Cerebellar nuclear complex (tissue), 1 donor: ENCODE measurements around the gene ZNF117.
"Not testable (repeated sequence)": the region's sequence is repeated elsewhere in the genome, so short reads cannot be mapped to it uniquely, and the experiment has no call there.

Experiments
- DNase-seq, 2 experiments: peaks; one replicate each; lab custom pipeline; 2025; lab: John Stamatoyannopoulos, UW

The ZNF117 gene

DNA sequence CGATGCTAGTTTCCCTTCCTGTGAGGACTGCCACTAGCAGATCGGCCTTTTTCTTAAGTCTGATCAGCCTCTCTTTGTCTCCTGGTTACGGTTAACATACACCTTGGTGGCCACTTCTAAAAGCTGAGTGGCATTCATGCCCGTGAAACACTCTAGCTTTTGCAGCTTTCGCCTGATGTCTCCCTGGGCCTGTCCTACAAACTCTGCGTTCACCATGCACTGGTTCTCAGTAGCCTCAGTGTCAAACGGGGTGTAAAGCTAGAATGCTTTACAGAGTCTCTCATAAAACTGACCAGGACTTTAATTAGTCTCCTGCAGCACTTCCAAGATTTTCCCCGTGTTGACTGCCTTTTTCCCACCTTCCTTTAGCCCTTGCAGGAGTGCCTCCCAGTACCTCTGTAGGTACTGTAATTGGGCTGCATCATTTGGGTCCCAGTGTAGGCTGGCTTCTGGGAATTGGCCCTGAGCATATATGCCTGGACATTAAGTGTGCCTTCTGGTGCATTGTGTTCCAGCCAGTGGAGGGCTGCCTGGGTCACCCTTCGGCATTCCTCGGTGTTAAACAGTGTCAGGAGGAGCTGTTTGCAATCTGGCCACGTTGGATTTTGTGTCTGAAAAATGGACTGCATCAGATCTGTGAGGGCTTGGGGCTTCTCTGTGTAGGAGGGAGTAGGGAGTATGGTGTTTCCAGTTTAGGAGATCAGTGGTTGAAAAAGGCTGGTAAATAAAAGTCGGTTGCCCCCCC is 6.5 kb upstream of the ZNF117 start:
- no peak for DNase-seq

DNA sequence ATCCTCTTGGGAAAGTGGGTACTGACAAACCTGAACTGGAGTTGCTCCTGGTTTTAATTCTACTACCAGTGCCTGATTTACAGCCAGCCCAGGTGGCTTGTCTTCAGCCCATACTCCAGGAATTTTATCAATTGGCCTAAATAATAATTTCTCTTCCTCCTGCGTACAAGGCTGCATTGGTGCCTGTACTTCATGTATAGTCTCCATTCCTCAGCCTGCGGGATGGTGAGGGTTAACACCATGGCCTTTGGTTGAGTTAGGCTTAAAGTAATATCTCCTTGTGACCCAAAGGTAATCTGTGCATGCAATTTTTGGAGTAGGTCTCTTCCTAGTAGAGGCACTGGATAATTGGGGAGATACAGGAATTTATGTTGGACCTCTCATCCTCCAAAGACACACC is 5.5 kb upstream of the ZNF117 start:
- no peak for DNase-seq

DNA sequence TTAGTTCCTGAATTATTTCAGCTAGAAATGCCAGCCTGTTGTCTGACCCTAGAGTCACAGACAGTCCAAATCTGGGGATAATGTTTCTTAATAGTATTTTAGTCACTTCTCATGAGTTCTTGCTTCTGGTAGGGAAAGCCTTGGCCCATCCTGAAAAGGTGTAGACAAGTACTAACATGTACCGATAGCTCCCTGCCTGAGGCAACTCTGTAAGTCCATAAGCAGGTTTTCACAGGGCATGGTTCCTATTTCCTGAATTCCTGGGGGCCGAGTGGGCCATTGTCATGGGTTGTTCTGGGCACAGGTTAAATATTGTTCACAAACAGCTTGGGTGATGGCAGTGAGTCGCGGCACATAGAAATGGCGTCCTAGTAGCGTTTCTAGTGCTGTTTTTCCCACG is 3.1 kb upstream of the ZNF117 start:
- DNase-seq, result no peak

DNA sequence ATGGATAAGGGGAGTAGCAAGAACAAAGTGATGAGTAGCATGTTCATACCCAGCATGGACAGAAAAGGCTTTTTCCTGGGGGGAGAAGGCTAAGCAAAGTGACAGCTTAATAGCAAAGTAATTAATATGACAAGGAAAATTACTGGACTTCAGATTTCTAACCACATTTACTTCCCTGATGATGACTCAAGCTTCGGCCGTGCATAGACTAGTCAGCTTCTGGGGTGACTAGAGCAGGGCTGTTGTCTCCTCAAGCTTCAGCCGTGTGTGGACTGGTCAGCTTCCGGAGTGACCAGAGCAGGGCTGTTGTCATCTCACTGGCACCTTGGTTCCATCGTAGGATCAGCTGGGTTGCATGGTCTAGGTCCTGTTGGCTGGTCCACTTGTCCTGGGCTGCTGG is 2.1 kb upstream of the ZNF117 start:
- DNase-seq, result no peak

DNA sequence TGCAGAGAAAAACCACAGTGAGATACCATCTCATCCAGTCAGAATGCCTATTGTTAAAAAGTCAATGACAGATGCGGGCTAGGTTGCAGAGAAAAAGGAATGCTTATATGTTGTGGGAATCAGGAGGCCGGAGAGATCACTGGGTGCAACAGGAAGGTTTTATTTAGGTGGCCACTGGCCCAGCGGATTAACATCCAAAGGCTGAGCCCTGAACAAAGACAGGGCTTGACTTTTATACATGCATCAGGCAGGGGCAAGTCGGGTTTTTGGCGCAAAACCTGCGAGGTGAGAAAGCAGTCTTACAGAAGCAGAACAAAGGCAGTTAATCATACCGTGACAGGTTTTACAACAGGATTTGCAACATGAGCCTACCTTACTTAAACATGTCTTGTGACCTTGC is 620 bp downstream of the ZNF117 start:
- no peak for DNase-seq

DNA sequence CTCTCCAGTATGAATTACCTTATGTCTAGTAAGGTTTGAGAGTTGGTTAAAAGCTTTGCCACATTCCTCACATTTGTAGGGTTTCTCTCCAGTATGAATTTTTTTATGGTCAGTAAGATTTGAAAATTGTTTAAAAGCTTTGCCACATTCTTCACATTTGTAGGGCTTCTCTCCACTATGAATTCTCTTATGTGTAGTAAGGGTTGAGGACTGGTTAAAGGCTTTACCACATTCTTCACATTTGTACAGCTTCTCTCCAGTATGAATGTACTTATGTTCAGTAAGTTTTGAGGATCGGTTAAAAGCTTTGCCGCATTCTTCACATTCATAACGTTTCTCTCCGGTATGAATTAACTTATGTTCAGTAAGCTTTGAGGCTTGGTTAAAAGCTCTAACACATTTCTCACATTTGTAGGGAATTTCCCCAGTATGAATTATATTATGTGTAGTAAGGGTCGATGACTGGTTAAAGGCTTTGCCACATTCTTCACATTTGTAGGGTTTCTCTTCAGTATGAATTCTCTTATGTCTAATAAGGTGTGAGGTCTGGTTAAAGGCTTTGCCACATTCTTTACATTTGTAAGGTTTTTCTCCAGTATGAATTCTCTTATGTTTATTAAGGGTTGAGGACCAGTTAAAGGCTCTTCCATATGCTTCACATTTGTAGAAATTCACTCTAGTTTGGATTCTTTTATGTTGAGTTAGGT is 12.2 kb downstream of the ZNF117 start:
- no peak for DNase-seq

DNA sequence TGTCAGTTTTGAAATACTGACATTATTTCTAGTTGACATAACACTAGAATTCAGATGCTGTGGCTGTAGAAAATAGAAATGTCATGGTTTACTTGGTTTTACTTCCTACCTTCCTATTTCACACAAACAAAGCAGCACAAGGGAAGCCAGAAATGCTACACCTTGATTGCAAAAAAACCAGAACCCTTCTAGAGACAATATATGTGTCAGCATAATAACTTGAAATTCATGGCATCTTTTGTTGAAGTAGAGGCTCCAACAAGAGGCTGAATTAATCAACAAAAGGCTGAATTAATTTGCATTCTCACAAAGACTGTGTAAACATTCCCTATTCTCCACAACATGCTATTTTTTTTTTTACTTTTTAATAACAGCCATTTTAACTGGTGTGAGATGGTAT is 25.2 kb downstream of the ZNF117 start:
- DNase-seq, result no peak

DNA sequence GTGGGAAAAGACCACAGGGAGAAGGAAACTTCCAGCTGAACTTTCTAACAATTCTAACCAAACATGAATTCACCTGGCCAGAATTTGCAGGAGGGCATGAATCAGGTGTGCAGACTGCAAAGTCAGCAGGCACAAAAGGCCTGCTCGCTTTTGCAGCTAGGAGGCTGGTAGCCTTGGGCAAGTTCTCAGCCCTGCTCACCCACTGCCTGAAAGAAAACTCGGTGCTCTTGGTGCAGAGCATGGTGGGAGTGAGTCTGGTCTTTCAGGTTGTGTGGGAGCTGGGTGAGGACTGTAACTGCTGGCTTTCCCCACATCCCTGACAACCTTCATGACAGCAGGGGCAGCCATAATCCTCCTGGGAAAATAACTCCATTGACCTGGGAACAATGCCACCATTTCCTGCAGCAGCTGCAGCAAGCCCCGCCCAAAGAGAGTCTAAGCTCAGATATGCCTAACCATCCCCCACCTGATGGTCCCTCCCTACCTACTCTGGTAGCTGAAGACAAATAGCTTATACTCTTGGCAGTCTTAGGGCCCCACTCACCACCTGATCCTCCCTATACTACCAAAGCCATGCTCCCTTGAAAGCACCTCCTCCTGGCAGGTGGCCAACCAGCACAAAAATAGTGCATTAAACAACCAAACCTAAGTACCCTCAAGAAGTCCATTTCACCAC is 31.6 kb downstream of the ZNF117 start:
- no peak for DNase-seq

DNA sequence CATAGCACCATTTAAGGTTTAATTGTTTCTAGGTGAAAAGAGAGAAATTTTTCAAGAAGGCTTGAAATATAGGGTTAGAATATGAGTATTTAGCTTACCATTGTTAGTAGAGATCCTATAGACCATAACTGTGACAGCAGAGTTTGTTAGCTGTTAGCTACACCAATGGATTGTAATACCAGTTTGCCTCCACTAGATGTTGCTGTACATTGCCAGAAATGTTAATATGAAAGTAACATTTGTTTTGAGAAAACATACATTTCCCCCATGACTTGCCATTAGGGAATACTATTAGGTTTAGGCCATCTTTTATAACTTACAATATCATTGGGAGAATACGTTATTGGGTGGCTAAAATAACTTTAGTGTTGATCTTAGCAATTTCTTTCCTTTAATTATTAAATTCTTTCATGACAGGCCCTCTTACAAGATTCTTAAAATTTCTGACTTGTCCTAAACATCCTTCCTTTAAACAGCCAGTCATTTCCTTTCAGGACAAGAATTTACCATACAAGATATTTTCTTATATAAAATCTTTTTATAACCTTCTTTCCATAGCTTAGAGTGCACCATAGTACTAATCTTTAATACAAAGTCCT is 39.5 kb downstream of the ZNF117 start:
- DNase-seq, result no peak

DNA sequence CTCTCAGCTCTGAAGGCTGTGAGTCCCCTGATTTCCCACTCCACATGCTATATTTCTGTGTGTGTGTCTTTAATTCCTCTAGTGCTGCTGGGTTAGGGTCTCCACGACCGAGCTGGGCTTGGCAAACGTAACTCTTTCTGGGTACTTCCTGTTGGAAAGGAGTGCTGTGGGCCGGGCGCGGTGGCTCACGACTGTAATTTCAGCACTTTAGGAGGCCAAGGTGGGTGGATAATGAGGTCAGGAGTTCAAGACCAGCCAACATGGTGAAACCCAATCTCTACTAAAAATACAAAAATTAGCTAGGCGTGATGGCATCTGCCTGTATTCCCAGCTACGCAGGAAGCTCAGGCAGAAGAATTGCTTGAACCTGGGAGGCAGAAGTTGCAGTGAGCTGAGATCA is 40.2 kb downstream of the ZNF117 start:
- DNase-seq, result not testable (repeated sequence)

DNA sequence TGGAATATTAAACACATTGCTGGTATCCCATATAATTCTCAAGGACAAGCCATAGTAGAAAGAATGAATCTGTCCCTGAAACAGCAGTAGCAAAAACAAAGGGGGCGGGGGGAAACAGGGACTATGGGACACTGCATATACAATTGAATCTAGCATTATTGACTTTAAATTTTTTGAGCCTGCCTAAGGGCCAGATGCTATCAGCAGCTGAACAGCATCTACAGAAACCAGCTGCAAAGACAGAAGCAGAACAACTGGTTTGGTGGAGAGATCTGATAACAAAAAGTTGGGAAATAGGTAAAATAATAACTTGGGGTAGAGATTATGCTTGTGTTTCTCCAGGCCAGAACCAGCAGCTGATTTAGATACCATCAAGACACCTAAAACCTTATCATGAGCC is 42.1 kb downstream of the ZNF117 start:
- not testable (repeated sequence) for DNase-seq

DNA sequence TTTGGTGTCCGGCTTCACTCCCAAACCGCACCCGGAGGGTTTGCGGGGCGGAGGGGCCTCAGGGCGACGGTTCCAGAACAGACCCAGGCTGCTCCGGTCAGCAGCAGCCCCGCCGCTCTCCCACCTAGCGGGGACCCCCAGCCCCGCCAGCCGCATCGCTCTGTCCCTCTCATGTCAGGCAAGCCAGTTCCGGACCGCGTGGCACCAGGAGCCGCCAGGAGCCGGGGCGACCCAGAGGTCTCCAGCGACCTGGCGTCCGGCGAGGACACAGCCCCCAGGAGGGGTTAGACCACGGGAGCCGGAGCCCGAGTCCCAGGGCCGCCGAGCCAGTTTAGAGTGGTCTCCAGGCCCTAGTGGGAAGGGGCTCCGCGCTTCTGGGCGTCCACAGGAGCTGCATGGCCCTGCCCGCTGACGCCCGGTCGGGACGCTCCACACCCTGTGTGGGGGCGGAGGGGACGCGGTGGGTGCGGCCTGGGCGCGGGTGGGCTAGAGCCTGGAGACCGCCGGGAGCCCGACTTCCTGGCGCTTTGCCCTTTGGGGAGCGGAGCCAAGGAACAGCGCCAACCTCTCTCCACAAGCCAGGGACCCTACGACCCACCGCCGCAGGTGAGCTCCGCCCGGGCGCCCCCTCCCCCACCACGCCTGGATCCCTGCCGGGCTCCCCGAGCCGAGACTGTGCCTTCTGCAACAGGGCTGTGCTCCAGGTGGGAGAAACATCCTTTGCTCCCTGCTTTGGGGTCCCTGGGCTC is 43.4 kb downstream of the ZNF117 start:
- DNase-seq, result no peak

DNA sequence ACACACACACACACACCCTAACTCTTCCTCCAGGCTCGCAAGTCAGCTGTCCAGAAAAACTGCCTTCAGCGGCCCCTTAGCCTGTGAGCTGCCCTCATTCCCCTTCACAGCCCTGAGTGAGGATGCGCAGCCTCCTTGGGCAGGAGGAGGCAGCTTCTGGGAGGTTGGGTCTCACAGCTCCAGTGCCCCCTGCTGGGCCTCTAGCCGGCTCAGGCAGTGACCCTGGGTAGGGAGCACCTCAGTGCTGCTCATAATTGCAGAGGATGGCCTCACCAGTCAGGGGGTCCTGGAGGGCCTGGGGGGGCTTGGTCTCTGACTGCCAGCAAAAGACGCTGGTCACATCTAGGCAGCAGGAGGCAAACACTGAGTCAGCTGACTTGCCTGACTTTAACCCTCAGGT is 44.1 kb downstream of the ZNF117 start:
- no peak for DNase-seq

DNA sequence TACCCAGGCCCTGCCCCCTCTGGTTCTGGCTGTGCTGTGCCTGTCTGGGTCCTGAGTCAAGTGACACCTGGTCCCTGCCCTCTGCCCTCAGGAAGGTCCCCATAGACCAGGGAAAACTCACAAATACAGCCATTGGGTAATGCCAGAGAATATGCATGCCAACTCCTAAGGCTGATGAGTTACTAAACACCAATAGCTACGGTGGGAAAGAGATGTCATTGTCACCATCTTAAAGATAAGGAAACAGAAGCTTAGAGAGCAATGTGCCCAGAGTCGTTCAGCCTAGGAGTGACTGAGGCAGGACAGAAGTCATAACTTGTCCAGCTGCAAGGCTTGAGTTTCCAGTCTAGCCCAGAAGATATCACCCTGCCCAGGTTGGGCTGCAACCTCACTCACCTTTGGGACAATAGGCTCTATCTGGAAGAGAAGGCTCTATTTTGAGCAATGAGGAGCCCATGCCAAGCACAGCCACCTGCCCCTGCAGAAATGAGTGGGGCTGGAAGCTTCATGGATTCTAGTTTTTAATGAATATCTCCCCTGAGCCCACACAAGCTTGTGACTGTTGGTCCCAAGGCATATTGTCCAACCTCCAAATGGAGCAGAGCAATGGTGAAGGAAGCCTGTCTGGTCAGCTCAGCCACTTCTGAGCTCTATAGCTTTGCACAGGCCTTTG is 45.2 kb downstream of the ZNF117 start:
- no peak for DNase-seq

DNA sequence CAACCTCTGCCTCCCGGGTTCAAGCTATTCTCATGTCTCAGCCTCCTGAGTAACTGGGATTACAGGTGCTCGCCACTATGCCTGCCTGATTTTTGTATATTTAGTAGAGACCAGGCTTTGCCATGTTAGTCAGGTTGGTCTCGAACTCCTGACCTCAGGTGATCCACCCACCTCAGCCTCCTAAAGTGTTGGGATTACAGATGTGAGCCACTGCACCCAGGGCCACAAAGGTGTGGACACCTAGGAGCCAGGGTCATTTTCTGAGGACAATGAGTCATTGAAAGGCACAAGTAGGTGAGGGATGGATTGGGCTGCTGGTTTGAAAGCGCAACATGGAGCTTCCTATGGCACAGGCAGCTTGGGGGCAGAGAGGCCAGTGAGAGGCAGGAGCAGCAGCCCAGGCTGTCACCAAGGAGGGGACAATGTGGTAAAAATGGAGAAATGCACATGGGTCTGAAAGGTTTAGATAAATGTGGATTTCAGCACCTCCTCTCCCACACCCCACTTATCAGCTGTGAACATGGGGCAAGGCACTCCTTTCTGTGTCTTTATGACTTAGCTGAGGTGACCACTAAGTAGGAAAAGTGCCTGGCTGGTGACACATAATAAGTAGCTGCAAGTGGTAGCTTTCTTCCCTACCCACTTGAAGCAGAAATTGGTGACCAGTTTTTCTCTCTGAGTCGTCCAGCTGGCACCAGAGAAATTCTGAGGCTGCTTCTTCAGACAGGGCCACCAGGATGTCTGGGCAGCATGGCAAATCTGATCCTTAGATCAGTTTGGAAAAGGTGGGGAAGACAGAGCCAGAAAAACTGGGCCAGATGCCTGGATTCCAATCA is 46.0 kb downstream of the ZNF117 start:
- not testable (repeated sequence) for DNase-seq

DNA sequence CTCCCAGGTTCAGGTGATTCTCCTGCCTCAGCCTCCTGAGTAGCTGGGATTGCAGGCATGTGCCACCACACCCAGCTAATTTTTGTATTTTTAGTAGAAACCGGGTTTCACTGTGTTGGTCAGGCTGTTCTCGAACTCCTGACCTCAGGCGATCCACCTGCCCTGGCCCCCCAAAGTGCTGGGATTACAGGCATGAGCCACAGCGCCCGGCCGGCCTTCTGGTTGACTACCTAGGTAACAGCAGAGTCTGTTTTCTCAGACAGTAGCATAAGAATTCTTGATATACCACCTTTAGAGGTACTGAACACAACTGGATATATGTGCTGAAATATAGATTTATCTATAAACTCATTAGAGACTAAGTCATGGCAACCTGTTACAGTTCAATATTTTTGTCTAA is 50.8 kb downstream of the ZNF117 start:
- DNase-seq, result not testable (repeated sequence)

DNA sequence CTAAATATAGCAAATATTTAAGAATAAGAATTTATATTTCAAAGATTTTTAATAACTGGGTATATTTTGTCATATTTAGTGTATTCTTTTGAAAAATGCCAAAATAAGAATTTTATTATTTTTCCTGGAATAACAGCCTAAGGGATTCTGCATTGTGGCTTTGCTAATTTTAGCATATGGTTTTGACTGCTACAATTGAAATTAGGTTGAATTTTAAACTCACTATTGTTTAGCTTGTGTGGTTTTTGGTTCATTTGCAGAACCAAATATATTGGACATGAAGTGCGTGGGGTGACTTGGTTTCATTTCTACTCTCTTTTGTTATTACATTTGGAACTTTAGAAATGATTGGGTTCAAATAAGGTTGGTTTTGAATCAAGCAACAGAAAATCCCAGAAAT is 52.3 kb downstream of the ZNF117 start:
- DNase-seq, result no peak

DNA sequence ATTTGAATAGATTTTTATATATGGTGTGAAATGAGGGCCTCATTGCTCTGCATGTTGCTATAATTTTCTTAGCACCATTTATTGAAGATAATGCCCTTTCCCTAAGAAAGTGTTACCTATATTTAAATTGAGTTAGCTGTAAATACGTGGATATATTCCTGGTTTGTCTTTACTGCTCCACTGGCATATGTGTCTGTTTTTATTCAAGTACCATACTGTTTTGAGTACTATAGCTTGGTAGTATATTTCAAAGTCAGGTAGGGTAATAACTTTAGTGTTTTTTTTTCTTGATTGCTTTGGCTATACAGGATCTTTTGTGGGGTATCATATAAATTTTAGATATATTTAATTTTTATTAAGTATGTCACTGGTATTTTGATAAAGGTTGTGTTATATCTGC is 56.4 kb downstream of the ZNF117 start:
- DNase-seq, result no peak

DNA sequence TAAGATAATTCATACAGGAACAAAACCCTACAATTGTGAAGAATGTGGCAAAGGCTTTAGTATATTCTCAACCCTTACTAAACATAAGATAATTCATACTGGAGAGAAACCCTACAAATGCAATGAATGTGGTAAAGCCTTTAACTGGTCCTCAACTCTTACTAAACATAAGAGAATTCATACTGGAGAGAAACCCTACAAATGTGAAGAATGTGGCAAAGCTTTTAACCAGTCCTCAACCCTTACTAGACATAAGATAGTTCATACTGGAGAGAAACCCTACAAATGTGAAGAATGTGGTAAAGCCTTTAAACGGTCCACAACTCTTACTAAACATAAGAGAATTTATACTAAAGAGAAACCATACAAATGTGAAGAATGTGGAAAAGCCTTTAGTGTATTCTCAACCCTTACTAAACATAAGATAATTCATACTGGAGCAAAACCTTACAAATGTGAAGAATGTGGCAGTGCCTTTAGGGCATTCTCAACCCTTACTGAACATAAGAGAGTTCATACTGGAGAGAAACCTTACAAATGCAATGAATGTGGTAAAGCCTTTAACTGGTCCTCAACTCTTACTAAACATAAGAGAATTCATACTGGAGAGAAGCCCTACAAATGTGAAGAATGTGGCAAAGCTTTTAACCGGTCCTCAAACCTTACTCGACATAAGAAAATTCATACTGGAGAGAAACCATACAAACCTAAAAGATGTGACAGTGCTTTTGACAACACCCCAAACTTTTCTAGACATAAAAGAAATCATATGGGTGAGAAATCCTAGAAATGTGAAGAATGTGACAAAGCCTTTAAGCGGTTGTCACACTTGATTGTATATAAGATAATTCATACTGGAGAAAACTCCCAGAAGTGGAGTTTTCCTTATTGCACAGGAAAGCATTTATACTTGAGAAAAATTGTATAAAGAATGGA is 62.3 kb downstream of the ZNF117 start:
- not testable (repeated sequence) for DNase-seq
